Hematopoietic multipotent progenitor cell treated with erythropoietin and hydrocortisone succinate and interleukin-3 and kit ligand, for 17 days (in vitro differentiated cells): Measurements from ENCODE around the gene QRFPR.
A peak's percentile ranks its signal among the peaks of the same experiment; 100 is the strongest.
"Not testable (repeated sequence)": the region's sequence is repeated elsewhere in the genome, so short reads cannot be mapped to it uniquely, and the experiment has no call there.

Source experiments
- DNase-seq: peaks from one replicate; pipeline ENCODE4 v3.0.0-alpha.2; 2015; ENCODE audit warnings: low spot score

Gene QRFPR

GRCh38 chr4:121380776-121381462 is at the start of gene QRFPR:
Gene QRFPR, minus strand, starts transcription at chr4:121381018. Its CDS starts 371 bp downstream, at chr4:121380647.
- DNase-seq, result no peak

- no peak for DNase-seq
These were observed 47.9 kb upstream of the QRFPR start for GRCh38 chr4:121428721-121429120.

GRCh38 chr4:121421594-121421993 is 40.8 kb upstream of the QRFPR start:
- no peak for DNase-seq

- no peak for DNase-seq
These were observed 30.4 kb upstream of the QRFPR start for GRCh38 chr4:121411151-121411744.

- not testable (repeated sequence) for DNase-seq
These were observed 27.7 kb upstream of the QRFPR start for GRCh38 chr4:121408567-121408966.

GRCh38 chr4:121400632-121401031 is 19.8 kb upstream of the QRFPR start:
- DNase-seq, result no peak

- no peak for DNase-seq
These were observed 17.3 kb upstream of the QRFPR start for GRCh38 chr4:121397941-121398601.

GRCh38 chr4:121397434-121397833 is 16.6 kb upstream of the QRFPR start:
- no peak for DNase-seq

- DNase-seq, result no peak
These were observed 11.7 kb upstream of the QRFPR start for GRCh38 chr4:121392426-121393086.

GRCh38 chr4:121390335-121390734 is 9.5 kb upstream of the QRFPR start:
- DNase-seq, result no peak

- DNase-seq, result no peak
These were observed 1.5 kb downstream of the QRFPR start for GRCh38 chr4:121379276-121379675.

- no peak for DNase-seq
These were observed 3.7 kb downstream of the QRFPR start for GRCh38 chr4:121377076-121377475.

- no peak for DNase-seq
These were observed 4.3 kb downstream of the QRFPR start for GRCh38 chr4:121376556-121376955.

- no peak for DNase-seq
These were observed 4.7 kb downstream of the QRFPR start for GRCh38 chr4:121376097-121376496.

GRCh38 chr4:121375262-121375661 is 5.6 kb downstream of the QRFPR start:
- no peak for DNase-seq

GRCh38 chr4:121373841-121374240 is 7.0 kb downstream of the QRFPR start:
- DNase-seq, result no peak

- peak; percentile 5 for DNase-seq
These were observed 10.0 kb downstream of the QRFPR start for GRCh38 chr4:121370729-121371325.

GRCh38 chr4:121360495-121360894 is 20.3 kb downstream of the QRFPR start:
- no peak for DNase-seq

- DNase-seq, result no peak
These were observed 22.3 kb downstream of the QRFPR start for GRCh38 chr4:121358473-121358872.

- DNase-seq, result no peak
These were observed 27.6 kb downstream of the QRFPR start for GRCh38 chr4:121353213-121353612.

GRCh38 chr4:121344098-121344497 is 36.7 kb downstream of the QRFPR start:
- no peak for DNase-seq

GRCh38 chr4:121340247-121340646 is 40.6 kb downstream of the QRFPR start:
- DNase-seq, result no peak
